Mesothelial cell of epicardium (in vitro differentiated cells): ENCODE measurements around the gene WNT3. TPM values are rescaled to one million over a fixed set of nuclear protein-coding genes. Genes with fewer than 3 reads are reported as not detected.

Experiments
- DNase-seq, 2 experiments: peaks; one replicate each; pipeline ENCODE4 v3.0.0; 2021; ENCODE audit warnings: low spot score in 2 of 2; ENCODE audit not compliant: unreplicated experiment in 2 of 2
- H3K27ac Mint-ChIP-seq: 2 replicates; pipeline ENCODE4 v1.8.0; 2021; ENCODE audit warnings: mixed read lengths
- H3K27me3 Mint-ChIP-seq: 2 replicates; pipeline ENCODE4 v1.8.0; 2021; ENCODE audit warnings: low read depth, mixed read lengths
- H3K36me3 Mint-ChIP-seq: 2 replicates; pipeline ENCODE4 v1.8.0; 2021; ENCODE audit warnings: mixed read lengths
- H3K4me1 Mint-ChIP-seq: 2 replicates; pipeline ENCODE4 v1.8.0; 2021; ENCODE audit warnings: mixed read lengths
- H3K4me3 Mint-ChIP-seq: 2 replicates; pipeline ENCODE4 v1.8.0; 2021; ENCODE audit warnings: mild to moderate bottlenecking, moderate library complexity, mixed read lengths
- H3K9me3 Mint-ChIP-seq: 2 replicates; pipeline ENCODE4 v1.8.0; 2021; ENCODE audit warnings: mixed read lengths
- CTCF ChIP-seq: fragments of 200-600 bp; sonication (generic); IDR thresholded peaks from one replicate; pipeline ENCODE4 v1.5.0; 2021; ENCODE audit warnings: antibody characterized with exemption; ENCODE audit not compliant: unreplicated experiment
- total RNA-seq: library from RNA; stranded (reverse); gene quantifications from 3 replicates; pipeline ENCODE4 v1.2.1, GENCODE V29; 2021

The WNT3 gene
- 64.2 to 66.4 TPM (median 65.7 TPM) in 3 replicates for total RNA-seq

GRCh38 chr17:46818316-46818928 lies at the start of gene WNT3:
WNT3 (minus strand) TSS chr17:46818692; CDS start chr17:46818597, 95 bp downstream.
- TF ChIP-seq CTCF = no peak
- Mint-ChIP-seq H3K4me1 (peaks cover 71% of the 10 kb centered on the region), H3K36me3 (no peaks in the 10 kb centered on the region)

DNA sequence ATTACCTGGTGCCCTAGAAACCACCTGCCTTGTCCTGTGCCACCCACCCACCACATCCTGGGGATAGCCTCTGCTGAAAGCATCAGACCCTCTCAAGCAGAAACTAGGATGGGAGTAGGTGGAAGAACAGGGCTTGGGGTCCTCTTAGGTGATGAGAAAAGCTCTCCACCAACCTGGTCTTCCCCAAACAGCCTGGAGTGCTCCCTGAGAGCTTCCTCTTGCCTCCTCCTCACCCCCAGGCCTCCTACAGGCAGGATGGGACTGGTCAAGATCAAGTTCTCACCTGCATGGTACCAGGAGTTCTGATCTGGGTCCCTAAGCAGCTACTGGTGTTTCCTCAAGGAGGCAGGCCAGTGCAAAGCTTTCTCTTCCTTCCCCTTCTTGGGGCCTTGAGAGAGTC lies 48.3 kb upstream of the WNT3 start:
- no peaks in the 10 kb centered on the region for H3K27me3 Mint-ChIP-seq
- DNase-seq = no peak
- H3K9me3 Mint-ChIP-seq = no peaks in the 10 kb centered on the region
- H3K4me1 Mint-ChIP-seq = peaks cover 13% of the 10 kb centered on the region
- no peak overlapping the region for H3K4me3 Mint-ChIP-seq
- no peak overlapping the region for H3K27ac Mint-ChIP-seq
- no peak for TF ChIP-seq CTCF
- no peaks in the 10 kb centered on the region for H3K36me3 Mint-ChIP-seq

More at GRCh38 chr17:46818316-46818928, at the start of gene WNT3:
- peak within 1 kb of the TSS; percentile 91 for H3K4me3 Mint-ChIP-seq
- H3K9me3 Mint-ChIP-seq = no peaks in the 10 kb centered on the region
- peak within 1 kb of the TSS; percentile 96 for H3K27ac Mint-ChIP-seq
- peaks cover 59% of the 10 kb centered on the region for H3K27me3 Mint-ChIP-seq
- peak in 1 of 2 experiments; percentile 48 for DNase-seq

GRCh38 chr17:46866325-46866724 lies 47.8 kb upstream of the WNT3 start:
- no peak overlapping the region for H3K27ac Mint-ChIP-seq
- H3K9me3 Mint-ChIP-seq = no peaks in the 10 kb centered on the region
- no peaks in the 10 kb centered on the region for H3K36me3 Mint-ChIP-seq
- H3K4me3 Mint-ChIP-seq = no peak overlapping the region
- no peak for DNase-seq
- peaks cover 13% of the 10 kb centered on the region for H3K4me1 Mint-ChIP-seq
- no peak for TF ChIP-seq CTCF
- H3K27me3 Mint-ChIP-seq = no peaks in the 10 kb centered on the region

DNA sequence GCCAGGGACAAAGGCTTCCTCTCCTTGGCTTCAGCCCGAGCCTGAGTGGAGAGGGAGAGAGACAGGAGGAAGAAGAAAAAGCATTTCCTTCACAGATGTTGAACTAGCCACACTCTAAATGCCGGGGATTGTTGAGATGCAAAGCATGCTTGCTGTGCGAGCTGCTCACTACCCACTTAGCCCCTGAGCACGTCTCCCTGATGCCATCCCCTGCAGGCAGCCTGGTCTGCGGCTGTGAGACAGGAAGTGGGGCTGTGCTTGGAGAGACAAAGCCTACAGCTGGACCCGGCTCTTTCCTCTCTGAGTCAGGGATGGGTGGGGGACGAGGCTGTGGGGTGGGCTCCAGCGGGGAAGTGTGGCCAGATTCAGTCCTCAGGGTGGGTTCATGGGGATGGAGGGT lies 46.6 kb upstream of the WNT3 start:
- no peak overlapping the region for H3K27ac Mint-ChIP-seq
- no peaks in the 10 kb centered on the region for H3K27me3 Mint-ChIP-seq
- no peaks in the 10 kb centered on the region for H3K9me3 Mint-ChIP-seq
- no peak overlapping the region for H3K4me3 Mint-ChIP-seq
- no peak for TF ChIP-seq CTCF
- peaks cover 13% of the 10 kb centered on the region for H3K4me1 Mint-ChIP-seq
- no peak for DNase-seq
- H3K36me3 Mint-ChIP-seq = no peaks in the 10 kb centered on the region

DNA sequence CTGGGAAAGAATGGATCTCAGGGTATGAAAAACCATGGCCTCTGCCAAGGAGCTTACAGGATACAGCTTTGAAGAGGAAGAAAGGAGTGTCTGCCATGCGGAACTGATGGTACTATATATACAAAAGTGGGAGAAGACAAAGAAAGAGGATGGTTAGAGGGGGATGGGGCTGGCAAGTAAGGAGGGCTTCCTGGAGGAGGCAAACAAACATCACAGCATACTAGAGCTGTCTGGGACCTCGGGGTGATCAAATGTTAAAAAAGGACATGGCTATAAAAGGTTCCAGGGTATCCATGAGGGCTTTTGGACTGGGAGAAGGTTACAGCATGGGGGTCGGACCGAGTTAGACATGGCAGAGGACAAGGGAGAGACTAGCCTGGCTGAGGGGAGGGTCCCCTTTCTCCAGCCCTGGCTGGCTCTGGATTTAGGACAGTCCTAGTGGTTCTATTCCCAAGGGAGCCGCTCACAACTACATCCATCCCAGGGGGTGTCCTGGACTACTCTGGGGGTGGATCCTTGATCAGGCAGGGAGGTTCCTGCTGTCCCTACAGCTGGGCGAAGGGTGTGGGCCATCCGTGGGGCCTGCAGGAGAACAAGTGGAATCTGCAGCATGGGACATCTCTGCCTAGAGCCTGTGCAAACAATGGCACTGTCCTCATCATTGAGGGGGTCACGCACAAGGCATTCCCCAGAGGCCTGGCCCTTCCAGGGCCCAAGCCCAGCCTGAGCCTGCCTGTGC lies 45.1 kb upstream of the WNT3 start:
- Mint-ChIP-seq H3K27ac (no peak overlapping the region), H3K36me3 (no peaks in the 10 kb centered on the region), H3K27me3 (no peaks in the 10 kb centered on the region), H3K4me3 (no peak overlapping the region), H3K4me1 (peaks cover 11% of the 10 kb centered on the region), H3K9me3 (no peaks in the 10 kb centered on the region)
- DNase-seq = no peak
- no peak for TF ChIP-seq CTCF
